ENCODE measurements around the gene AGAP2.

- TF ChIP-seq CTCF (conservative IDR thresholded peaks at IDR 0.05) = peak; percentile 93
- TF ChIP-seq ZFX (IDR thresholded peaks at IDR 0.05) = no peak
These were observed 44.7 kb downstream of the AGAP2 start, which contains the start of gene OS9 for GRCh38 chr12:57693659-57694458.
